K562 (cell line): ENCODE results near the gene SLMAP. TPM values are rescaled to one million over a fixed set of nuclear protein-coding genes. Genes with fewer than 3 reads are reported as not detected.

Source experiments
- MGA ChIP-seq: fragments of 450-650 bp; IDR thresholded peaks from 2 replicates; pipeline ENCODE4 v1.6.1; 2016; ENCODE audit warnings: mild to moderate bottlenecking, moderate library complexity
- TRIM28 ChIP-seq: fragments of 450-650 bp; IDR thresholded peaks from 2 replicates; pipeline ENCODE4 v1.6.1; 2017
- ZNF696 ChIP-seq: fragments of 250-450 bp; sonication (Bioruptor Pico); conservative IDR thresholded peaks from 2 replicates; pipeline ENCODE4 v1.4.0; 2020; ENCODE audit warnings: mild to moderate bottlenecking, moderate library complexity
- polyA plus RNA-seq, 8 experiments: library from polyadenylated mRNA; depleted of rRNA in 4 of 8; stranded (reverse) in 5 of 8; unstranded in 3 of 8; fragments of >200 nt; fragmentation: Nextera tagmentation in 2 of 8; fragmentation: Illumina TruSeq in 1 of 8; extraction: Ambion mirVana in 2 of 8; extraction: Trizol in 1 of 8; gene quantifications; 2 replicates each; pipeline versions ENCODE4 v1.2.1 to v1.2.3, GENCODE V29; 2011 to 2014; ENCODE audit warnings: inconsistent platforms in 1 of 8, missing spikeins in 1 of 8
- total RNA-seq, 7 experiments: library from RNA; depleted of rRNA in 6 of 7; stranded (reverse); fragments of >200 nt in 6 of 7; fragmentation: Illumina TruSeq in 2 of 7; extraction: Trizol in 2 of 7; gene quantifications; 2 replicates each; pipeline versions ENCODE4 v1.2.1 to v1.2.3, GENCODE V29; 2011 to 2021; ENCODE audit warnings: low replicate concordance in 1 of 7

Gene SLMAP
- total and polyA plus RNA-seq, 9 of the 15 experiments (the other 6 are each of a cell fraction or from before 2014, with no cell fraction given) = 12.1 to 50.7 (median 28.3) TPM

DNA sequence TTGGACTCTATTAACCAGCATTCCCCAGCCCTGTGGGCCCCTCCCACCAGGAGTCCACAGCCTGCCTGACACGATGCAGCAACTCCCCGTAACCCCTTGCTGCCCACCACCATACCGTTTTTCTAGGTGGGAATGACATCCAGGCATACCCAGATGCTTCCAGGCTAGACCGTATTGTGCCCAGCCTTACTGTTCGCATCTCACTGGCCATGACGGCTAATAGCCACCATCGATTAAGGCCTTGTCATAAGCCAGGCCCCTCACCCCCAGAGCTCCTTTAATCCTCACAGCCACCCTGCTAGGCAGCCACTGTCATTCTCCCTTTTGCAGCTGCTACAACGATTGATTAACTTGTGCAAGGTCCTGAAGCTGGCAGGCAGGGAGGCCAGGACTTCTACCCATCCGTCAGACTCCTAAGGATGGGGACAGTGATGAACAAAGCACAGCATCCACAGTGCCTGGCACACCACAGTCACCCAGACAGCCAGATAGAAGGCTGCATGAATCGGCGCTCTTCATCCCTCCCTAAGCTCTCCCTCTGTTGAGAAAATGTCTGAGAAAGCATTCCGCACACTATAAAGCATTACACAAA lies 192.1 kb downstream of the SLMAP start (continued):
- TF ChIP-seq MGA = no peak
- TF ChIP-seq TRIM28 = no peak
- no peak for TF ChIP-seq ZNF696 (CRISPR knock-in tag)
- TF ChIP-seq, all 486 proteins: peak for 0
